HFFc6 (cell line): ENCODE data around the gene ISG20. TPM values are rescaled to one million over a fixed set of nuclear protein-coding genes. Genes with fewer than 3 reads are reported as not detected.

ENCODE experiments used
- DNase-seq: peaks from one replicate; pipeline ENCODE4 v3.0.0-alpha.2; 2018
- H3K27ac Mint-ChIP-seq: 2 replicates; pipeline ENCODE4 v1.8.0; 2020; ENCODE audit warnings: mild to moderate bottlenecking, mixed read lengths
- H3K27me3 Mint-ChIP-seq: 2 replicates; pipeline ENCODE4 v1.8.0; 2021; ENCODE audit warnings: mild to moderate bottlenecking, moderate library complexity, mixed read lengths; ENCODE audit not compliant: insufficient read depth
- H3K36me3 Mint-ChIP-seq: 2 replicates; pipeline ENCODE4 v1.8.0; 2021; ENCODE audit warnings: low read depth, mixed read lengths
- H3K4me1 Mint-ChIP-seq: 2 replicates; pipeline ENCODE4 v1.8.0; 2020; ENCODE audit warnings: low read depth, mixed read lengths
- H3K4me3 Mint-ChIP-seq: 2 replicates; pipeline ENCODE4 v1.8.0; 2020; ENCODE audit warnings: mild to moderate bottlenecking, moderate library complexity, mixed read lengths
- H3K9me3 Mint-ChIP-seq: 2 replicates; pipeline ENCODE4 v1.8.0; 2020; ENCODE audit warnings: mild to moderate bottlenecking, mixed read lengths
- total RNA-seq, 6 experiments: library from RNA; stranded (reverse); fragmentation: NEBNext Ultra II Directional; extraction: Animal tissue kit (Norgen Biotek cat#: 25700); gene quantifications; 2 replicates in 1 of 6; 3 replicates in 5 of 6; pipeline ENCODE4 v1.2.3, GENCODE V29; 2021
- TF ChIP-seq, protein P1 (sequence below): fragments of 200-600 bp; sonication (generic); IDR thresholded peaks from 2 replicates; pipeline ENCODE4 v1.5.0; 2021; ENCODE audit warnings: antibody characterized with exemption, mild to moderate bottlenecking

The ISG20 gene
- total RNA-seq, 6 experiments from 2014 or later: 0.47 to 1.5 (median 0.76) TPM

DNA sequence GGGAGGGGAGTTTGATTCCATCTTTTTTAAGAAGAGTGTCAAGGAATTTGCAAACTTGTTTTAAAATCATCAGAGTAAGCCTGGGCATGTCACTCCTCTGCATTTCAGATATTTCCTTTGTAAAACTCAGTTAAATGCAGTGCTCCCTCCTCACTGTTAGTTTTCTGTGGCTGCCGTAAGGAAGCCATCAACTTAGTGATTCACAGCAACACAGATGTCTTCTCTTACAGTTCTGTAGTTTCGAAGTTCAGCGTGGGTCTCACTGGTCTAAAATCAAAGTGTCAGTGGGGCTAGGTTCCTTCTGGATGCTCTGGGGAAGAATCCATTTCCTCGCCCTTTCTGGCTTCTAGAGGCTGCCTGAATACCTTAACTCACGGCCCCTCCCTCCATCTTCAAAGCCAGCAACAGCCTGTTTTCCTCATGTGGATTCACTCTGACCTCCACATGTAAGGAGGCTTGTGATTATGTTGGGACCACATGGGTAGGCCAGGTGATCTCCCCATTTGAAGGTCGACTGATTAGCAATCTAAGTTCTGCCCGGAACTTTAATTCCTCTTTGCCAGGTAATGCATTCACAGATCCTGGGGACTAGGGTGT is 12.4 kb downstream of the ISG20 start:
- peaks cover 26% of the 10 kb centered on the region for H3K4me1 Mint-ChIP-seq
- no peaks in the 10 kb centered on the region for H3K9me3 Mint-ChIP-seq
- DNase-seq: no peak
- H3K27me3 Mint-ChIP-seq: peaks cover 3% of the 10 kb centered on the region
- H3K4me3 Mint-ChIP-seq: no peak overlapping the region
- H3K27ac Mint-ChIP-seq: no peak overlapping the region
- no peaks in the 10 kb centered on the region for H3K36me3 Mint-ChIP-seq
- TF ChIP-seq, protein P1, sequence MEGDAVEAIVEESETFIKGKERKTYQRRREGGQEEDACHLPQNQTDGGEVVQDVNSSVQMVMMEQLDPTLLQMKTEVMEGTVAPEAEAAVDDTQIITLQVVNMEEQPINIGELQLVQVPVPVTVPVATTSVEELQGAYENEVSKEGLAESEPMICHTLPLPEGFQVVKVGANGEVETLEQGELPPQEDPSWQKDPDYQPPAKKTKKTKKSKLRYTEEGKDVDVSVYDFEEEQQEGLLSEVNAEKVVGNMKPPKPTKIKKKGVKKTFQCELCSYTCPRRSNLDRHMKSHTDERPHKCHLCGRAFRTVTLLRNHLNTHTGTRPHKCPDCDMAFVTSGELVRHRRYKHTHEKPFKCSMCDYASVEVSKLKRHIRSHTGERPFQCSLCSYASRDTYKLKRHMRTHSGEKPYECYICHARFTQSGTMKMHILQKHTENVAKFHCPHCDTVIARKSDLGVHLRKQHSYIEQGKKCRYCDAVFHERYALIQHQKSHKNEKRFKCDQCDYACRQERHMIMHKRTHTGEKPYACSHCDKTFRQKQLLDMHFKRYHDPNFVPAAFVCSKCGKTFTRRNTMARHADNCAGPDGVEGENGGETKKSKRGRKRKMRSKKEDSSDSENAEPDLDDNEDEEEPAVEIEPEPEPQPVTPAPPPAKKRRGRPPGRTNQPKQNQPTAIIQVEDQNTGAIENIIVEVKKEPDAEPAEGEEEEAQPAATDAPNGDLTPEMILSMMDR: no peak

DNA sequence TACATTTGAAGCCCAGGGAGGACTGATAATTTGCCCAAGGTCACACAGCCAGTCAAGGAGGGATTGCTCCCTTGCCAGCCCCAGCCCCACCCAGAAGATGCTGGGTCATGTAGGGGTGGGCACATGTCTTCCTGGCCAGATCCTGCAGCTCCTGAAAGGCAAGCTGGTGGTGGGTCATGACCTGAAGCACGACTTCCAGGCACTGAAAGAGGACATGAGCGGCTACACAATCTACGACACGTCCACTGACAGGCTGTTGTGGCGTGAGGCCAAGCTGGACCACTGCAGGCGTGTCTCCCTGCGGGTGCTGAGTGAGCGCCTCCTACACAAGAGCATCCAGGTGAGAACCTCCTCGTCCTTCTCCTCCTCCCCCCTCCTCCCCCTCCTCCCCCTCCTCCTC is 13.2 kb downstream of the ISG20 start:
- H3K36me3 Mint-ChIP-seq: no peaks in the 10 kb centered on the region
- H3K27me3 Mint-ChIP-seq: peaks cover 3% of the 10 kb centered on the region
- peaks cover 26% of the 10 kb centered on the region for H3K4me1 Mint-ChIP-seq
- no peak overlapping the region for H3K27ac Mint-ChIP-seq
- no peak overlapping the region for H3K4me3 Mint-ChIP-seq
- no peaks in the 10 kb centered on the region for H3K9me3 Mint-ChIP-seq
- TF ChIP-seq, protein P1: no peak
- DNase-seq: no peak

DNA sequence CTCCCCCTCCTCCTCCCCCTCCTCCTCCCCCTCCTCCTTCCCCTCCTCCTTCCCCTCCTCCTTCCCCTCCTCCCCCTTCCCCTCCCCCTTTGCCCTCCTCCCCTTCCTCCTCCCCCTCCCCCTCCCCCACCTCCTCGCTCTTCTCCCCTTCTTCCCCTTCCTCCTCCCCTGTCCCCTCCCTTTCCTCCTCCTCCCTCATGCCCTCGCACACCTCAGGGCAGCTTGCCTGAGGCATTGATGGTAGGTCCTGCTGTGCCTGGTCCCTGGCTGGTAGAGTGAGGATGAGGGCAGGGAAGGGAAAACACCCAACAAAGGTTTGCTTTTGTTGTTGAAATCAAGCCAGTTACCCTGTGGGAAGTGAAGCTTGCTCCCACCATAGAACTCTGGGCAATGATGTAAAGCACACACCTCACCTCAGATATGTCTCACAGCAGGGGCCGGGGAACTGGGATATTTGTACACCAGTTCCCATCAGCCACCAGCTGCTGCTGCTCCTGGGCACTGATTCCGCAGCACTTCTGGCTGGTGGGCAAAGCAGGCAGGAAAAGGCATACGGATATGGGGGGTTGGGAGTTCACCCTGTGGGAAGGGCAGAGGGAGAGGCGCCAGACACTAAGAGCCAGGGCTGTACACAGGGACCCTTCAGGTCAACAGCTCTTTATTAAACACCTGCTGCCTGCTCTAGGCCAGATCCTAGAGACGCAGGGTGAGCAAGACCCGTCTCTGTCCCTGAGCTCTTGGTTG is 13.8 kb downstream of the ISG20 start:
- TF ChIP-seq, protein P1: no peak
- no peak for DNase-seq
- H3K27me3 Mint-ChIP-seq: peaks cover 3% of the 10 kb centered on the region
- H3K4me3 Mint-ChIP-seq: no peak overlapping the region
- H3K27ac Mint-ChIP-seq: no peak overlapping the region
- no peaks in the 10 kb centered on the region for H3K36me3 Mint-ChIP-seq
- H3K9me3 Mint-ChIP-seq: no peaks in the 10 kb centered on the region
- peaks cover 26% of the 10 kb centered on the region for H3K4me1 Mint-ChIP-seq

DNA sequence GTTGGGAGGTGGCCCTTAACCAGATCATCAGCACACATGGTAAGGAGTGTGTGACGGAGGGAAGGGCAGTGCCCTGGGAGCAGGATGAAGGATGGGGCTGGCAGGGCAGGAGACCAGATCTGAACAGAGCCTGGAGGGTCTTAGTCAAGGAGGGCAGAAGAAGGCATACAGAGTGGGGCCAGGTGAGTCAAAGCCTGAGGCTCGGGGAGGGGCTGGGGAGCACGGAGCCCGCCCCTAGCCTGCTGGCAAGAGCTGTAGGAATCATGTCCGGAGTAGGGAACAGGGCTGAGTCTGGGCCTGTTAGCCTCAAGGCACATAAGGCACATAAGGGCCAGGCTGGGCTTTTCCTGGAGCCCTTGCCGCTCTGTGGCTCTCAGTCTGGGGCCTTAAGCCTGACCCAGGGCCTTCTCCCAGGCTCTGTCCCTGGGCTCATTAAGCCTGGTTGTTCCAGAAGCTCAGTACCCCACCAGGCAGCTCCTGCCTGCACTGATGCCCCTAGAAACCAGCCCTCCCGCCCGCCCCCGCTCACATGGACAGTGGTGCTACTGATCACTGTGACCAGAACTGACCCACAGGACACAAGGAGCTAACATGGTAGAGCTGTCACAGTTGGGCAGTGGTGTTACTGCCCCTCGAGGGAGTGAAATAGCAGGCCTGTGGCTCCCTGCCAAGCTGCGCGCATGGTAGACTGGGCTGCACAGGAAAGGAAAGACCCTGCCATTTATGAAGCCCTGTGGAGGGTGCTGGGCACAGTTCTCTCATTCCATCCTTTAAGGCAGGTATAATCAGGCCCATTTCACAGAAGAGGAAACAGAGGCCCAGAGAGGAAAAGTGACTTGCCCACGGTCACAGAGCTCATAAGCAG is 14.6 kb downstream of the ISG20 start:
- Mint-ChIP-seq H3K4me3 (no peak overlapping the region), H3K9me3 (no peaks in the 10 kb centered on the region), H3K27me3 (peaks cover 3% of the 10 kb centered on the region), H3K27ac (no peak overlapping the region), H3K36me3 (no peaks in the 10 kb centered on the region), H3K4me1 (peaks cover 19% of the 10 kb centered on the region)
- TF ChIP-seq, protein P1: no peak
- DNase-seq: no peak

DNA sequence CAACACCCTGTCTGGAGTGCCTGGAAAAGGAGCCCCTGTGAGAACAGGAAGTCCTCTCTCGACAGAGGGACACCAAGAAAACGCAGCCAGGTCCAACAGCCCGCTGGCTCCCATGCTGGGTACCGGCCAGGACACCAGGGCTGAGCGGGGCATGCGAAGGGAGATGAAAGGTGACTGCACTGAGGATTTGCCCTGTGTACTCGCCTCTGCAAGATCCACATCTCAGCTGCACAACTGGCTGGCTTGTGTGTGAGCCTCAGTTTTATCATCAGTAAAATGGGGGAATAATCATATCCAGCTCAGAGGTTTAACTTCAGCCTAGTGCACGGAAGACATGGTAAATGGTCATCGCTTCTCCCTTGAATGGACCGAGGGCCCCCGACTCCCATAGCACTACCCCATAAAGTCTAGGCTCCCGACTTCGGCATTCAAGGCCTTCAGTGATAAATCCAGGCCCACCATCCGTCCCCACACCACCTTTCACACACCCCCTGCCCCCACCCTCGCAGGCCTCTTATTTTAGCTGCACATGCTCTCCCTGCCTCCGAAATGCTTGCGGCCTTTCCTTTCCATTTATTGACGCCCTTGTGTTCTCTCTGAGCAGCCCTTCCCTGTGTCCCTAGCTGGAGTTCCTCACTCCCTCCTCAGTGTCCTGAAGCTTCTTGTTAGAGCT is 15.8 kb downstream of the ISG20 start:
- Mint-ChIP-seq H3K27ac (no peak overlapping the region), H3K4me1 (peaks cover 16% of the 10 kb centered on the region), H3K27me3 (peaks cover 3% of the 10 kb centered on the region), H3K36me3 (no peaks in the 10 kb centered on the region), H3K9me3 (no peaks in the 10 kb centered on the region), H3K4me3 (no peak overlapping the region)
- no peak for DNase-seq
- TF ChIP-seq, protein P1: no peak
